ENCODE measurements around the gene FBLN1.
A peak's percentile ranks its signal among the peaks of the same experiment; 100 is the strongest.

DNA sequence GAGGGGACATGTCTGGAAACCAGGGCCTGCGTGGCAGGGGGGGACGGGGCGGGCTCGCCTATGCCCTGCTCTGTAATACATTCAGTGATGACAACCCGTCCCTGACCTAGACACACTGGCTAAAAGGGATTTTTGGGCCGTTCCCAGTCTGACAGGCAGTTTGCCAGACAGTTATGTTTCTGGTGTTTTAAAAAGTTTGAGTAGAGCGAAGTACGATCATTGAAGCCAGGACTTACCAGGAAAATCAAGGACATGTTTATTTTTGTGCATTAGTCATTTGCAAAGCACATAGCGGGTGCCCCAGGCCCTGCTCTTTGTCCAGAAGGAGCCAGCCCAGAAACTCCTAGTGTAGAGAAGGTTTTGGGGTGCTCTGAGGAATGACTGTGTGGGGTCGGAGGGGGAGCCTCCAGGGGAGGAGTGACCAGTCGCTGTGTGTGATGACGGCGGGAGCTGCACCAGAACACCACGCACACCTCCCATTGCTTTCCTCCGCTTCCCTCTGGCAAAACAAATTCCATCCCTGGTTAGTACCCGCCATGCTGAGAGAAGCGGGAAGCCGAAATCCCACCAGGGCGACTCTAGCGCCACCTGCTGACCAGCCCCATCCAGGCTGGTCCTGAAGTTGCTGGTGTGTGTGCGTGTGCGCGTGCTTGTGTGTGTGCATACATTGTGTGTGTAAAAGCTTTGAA lies 50.8 kb downstream of the FBLN1 start:
- TF ChIP-seq, protein P1, sequence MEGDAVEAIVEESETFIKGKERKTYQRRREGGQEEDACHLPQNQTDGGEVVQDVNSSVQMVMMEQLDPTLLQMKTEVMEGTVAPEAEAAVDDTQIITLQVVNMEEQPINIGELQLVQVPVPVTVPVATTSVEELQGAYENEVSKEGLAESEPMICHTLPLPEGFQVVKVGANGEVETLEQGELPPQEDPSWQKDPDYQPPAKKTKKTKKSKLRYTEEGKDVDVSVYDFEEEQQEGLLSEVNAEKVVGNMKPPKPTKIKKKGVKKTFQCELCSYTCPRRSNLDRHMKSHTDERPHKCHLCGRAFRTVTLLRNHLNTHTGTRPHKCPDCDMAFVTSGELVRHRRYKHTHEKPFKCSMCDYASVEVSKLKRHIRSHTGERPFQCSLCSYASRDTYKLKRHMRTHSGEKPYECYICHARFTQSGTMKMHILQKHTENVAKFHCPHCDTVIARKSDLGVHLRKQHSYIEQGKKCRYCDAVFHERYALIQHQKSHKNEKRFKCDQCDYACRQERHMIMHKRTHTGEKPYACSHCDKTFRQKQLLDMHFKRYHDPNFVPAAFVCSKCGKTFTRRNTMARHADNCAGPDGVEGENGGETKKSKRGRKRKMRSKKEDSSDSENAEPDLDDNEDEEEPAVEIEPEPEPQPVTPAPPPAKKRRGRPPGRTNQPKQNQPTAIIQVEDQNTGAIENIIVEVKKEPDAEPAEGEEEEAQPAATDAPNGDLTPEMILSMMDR (conservative IDR thresholded peaks at IDR 0.05; ENCODE audit: low read length) = peak; percentile 96
- no peak for TF ChIP-seq EZH2phosphoT487 (IDR thresholded peaks at IDR 0.05; ENCODE audit: borderline replicate concordance)
